H9 (cell line): ENCODE results near the gene STX8. TPM values are rescaled to one million over a fixed set of nuclear protein-coding genes. Genes with fewer than 3 reads are reported as not detected.

ENCODE experiments used
- DNase-seq: peaks from one replicate; pipeline ENCODE4 v3.0.0-alpha.2; 2017
- H2AFZ ChIP-seq: one replicate; pipeline ENCODE4 v1.6.1; 2013; ENCODE audit warnings: mild to moderate bottlenecking, low read length, control low read depth, moderate library complexity
- H2AK5ac ChIP-seq: 2 replicates; pipeline ENCODE4 v1.6.1; 2013; ENCODE audit warnings: low read length, control low read depth, mixed read lengths; ENCODE audit not compliant: insufficient read length
- H2BK120ac ChIP-seq: one replicate; pipeline ENCODE4 v1.6.1; 2013; ENCODE audit warnings: low read depth, mild to moderate bottlenecking, low read length, control low read depth, inconsistent platforms; ENCODE audit not compliant: poor library complexity, severe bottlenecking
- H2BK12ac ChIP-seq: 2 replicates; pipeline ENCODE4 v1.6.1; 2013; ENCODE audit warnings: low read length, control low read depth, mixed read lengths, low read depth; ENCODE audit not compliant: insufficient read length
- H2BK15ac ChIP-seq: 2 replicates; pipeline ENCODE4 v1.6.1; 2013; ENCODE audit warnings: low read depth, low read length, control low read depth
- H2BK20ac ChIP-seq: one replicate; pipeline ENCODE4 v1.6.1; 2013; ENCODE audit warnings: low read depth, mild to moderate bottlenecking, low read length, control low read depth, inconsistent platforms; ENCODE audit not compliant: poor library complexity, severe bottlenecking
- H2BK5ac ChIP-seq: 2 replicates; pipeline ENCODE4 v1.6.1; 2013; ENCODE audit warnings: low read length, control low read depth, mixed read lengths; ENCODE audit not compliant: insufficient read length
- H3K14ac ChIP-seq: 2 replicates; pipeline ENCODE4 v1.6.1; 2013; ENCODE audit warnings: low read length, control low read depth; ENCODE audit not compliant: insufficient read depth
- H3K18ac ChIP-seq: 2 replicates; pipeline ENCODE4 v1.6.1; 2013; ENCODE audit warnings: low read depth, mild to moderate bottlenecking, mixed read lengths, low read length, control low read depth; ENCODE audit not compliant: insufficient read length
- H3K23ac ChIP-seq: 2 replicates; pipeline ENCODE4 v1.6.1; 2013; ENCODE audit warnings: low read length, control low read depth, mixed read lengths, low read depth; ENCODE audit not compliant: insufficient read length
- H3K23me2 ChIP-seq: 2 replicates; pipeline ENCODE4 v1.6.1; 2013; ENCODE audit warnings: low read depth, mild to moderate bottlenecking, mixed read lengths, low read length, control low read depth; ENCODE audit not compliant: insufficient read length, poor library complexity, severe bottlenecking
- H3K27ac ChIP-seq: 2 replicates; pipeline ENCODE4 v1.5.1; 2013; ENCODE audit warnings: low read length, control low read depth, mixed read lengths, low read depth; ENCODE audit not compliant: insufficient read length
- H3K27me3 ChIP-seq: 2 replicates; pipeline ENCODE4 v1.6.1; 2013; ENCODE audit warnings: low read length, control low read depth, inconsistent platforms; ENCODE audit not compliant: insufficient read depth
- H3K4ac ChIP-seq: 2 replicates; pipeline ENCODE4 v1.6.1; 2013; ENCODE audit warnings: low read depth, mild to moderate bottlenecking, control low read depth, inconsistent platforms, low read length, moderate library complexity
- H3K4me1 ChIP-seq: 2 replicates; pipeline ENCODE4 v1.6.1; 2013; ENCODE audit warnings: low read length, control low read depth, inconsistent platforms; ENCODE audit not compliant: insufficient read depth
- H3K4me2 ChIP-seq: 2 replicates; pipeline ENCODE4 v1.6.1; 2013; ENCODE audit warnings: low read length, control low read depth, mixed read lengths; ENCODE audit not compliant: insufficient read length, insufficient read depth
- H3K56ac ChIP-seq: 2 replicates; pipeline ENCODE4 v1.6.1; 2013; ENCODE audit warnings: low read depth, mild to moderate bottlenecking, mixed read lengths, low read length, control low read depth; ENCODE audit not compliant: insufficient read length
- H3K79me1 ChIP-seq: 2 replicates; pipeline ENCODE4 v1.6.1; 2013; ENCODE audit warnings: low read depth, mild to moderate bottlenecking, moderate library complexity, low read length, control low read depth, inconsistent platforms; ENCODE audit not compliant: insufficient read depth, poor library complexity, severe bottlenecking
- H3K79me2 ChIP-seq: 2 replicates; pipeline ENCODE4 v1.6.1; 2013; ENCODE audit warnings: low read length, control low read depth, inconsistent platforms; ENCODE audit not compliant: insufficient read depth
- H3K9ac ChIP-seq: 2 replicates; pipeline ENCODE4 v1.6.1; 2013; ENCODE audit warnings: low read length, control low read depth, mixed read lengths; ENCODE audit not compliant: insufficient read length; ENCODE audit errors: extremely low read depth
- H3K9me3 ChIP-seq: one replicate; pipeline ENCODE4 v1.6.1; 2013; ENCODE audit warnings: low read depth, low read length, inconsistent platforms; ENCODE audit not compliant: control insufficient read depth
- H3T11ph ChIP-seq: one replicate; pipeline ENCODE4 v1.6.1; 2013; ENCODE audit warnings: mild to moderate bottlenecking, low read length, control low read depth, inconsistent platforms
- H4K20me1 ChIP-seq: one replicate; pipeline ENCODE4 v1.6.1; 2013; ENCODE audit not compliant: control insufficient read depth, insufficient read length, insufficient read depth
- H4K5ac ChIP-seq: 2 replicates; pipeline ENCODE4 v1.6.1; 2013; ENCODE audit warnings: low read depth, mild to moderate bottlenecking, mixed read lengths, low read length, control low read depth; ENCODE audit not compliant: insufficient read length
- H4K8ac ChIP-seq: replicated peaks from 2 replicates; pipeline ENCODE4 v1.6.1; 2013; ENCODE audit warnings: low read length, control low read depth, mixed read lengths, low read depth; ENCODE audit not compliant: insufficient read length
- H4K91ac ChIP-seq: 2 replicates; pipeline ENCODE4 v1.6.1; 2013; ENCODE audit warnings: low read depth, mild to moderate bottlenecking, moderate library complexity, mixed read lengths, low read length, control low read depth; ENCODE audit not compliant: insufficient read length
- H3K27ac Mint-ChIP-seq, 3 experiments: 2 replicates in 2 of 3; 3 replicates in 1 of 3; pipeline ENCODE4 v1.8.0; 2020 to 2021; ENCODE audit warnings: mixed read lengths in 3 of 3, mild to moderate bottlenecking in 1 of 3, moderate library complexity in 1 of 3
- H3K27me3 Mint-ChIP-seq: 2 replicates; pipeline ENCODE4 v1.8.0; 2021; ENCODE audit warnings: low read depth, mild to moderate bottlenecking, moderate library complexity, mixed read lengths
- H3K36me3 Mint-ChIP-seq, 3 experiments: 2 replicates in 2 of 3; 3 replicates in 1 of 3; pipeline ENCODE4 v1.8.0; 2020 to 2021; ENCODE audit warnings: low read depth in 3 of 3, mixed read lengths in 3 of 3; ENCODE audit not compliant: insufficient read depth in 1 of 3
- H3K4me1 Mint-ChIP-seq, 2 experiments: 2 replicates each; pipeline ENCODE4 v1.8.0; 2020; ENCODE audit warnings: mixed read lengths in 2 of 2
- H3K4me3 Mint-ChIP-seq, 2 experiments: 2 replicates in 1 of 2; 3 replicates in 1 of 2; pipeline ENCODE4 v1.8.0; 2020 to 2021; ENCODE audit warnings: mild to moderate bottlenecking in 2 of 2, mixed read lengths in 2 of 2, moderate library complexity in 1 of 2
- H3K9me3 Mint-ChIP-seq, 2 experiments: 2 replicates in 1 of 2; 3 replicates in 1 of 2; pipeline ENCODE4 v1.8.0; 2020; ENCODE audit warnings: mild to moderate bottlenecking in 2 of 2, mixed read lengths in 2 of 2, moderate library complexity in 1 of 2
- CTCF ChIP-seq: fragments of 200-600 bp; sonication (generic); conservative IDR thresholded peaks from 3 replicates; pipeline ENCODE4 v1.8.0; 2021; ENCODE audit warnings: antibody characterized with exemption, mild to moderate bottlenecking
- WGBS: extraction: QIAGEN DNeasy Blood & Tissue Kit; methylation state at CpG from one replicate; pipeline ENCODE4 v1.1.7; 2013; ENCODE audit warnings: missing lambda C conversion rate, low lambda C conversion rate, mixed read lengths; ENCODE audit not compliant: insufficient read length; ENCODE audit errors: extremely low coverage; 5-methylcytosine and 5-hydroxymethylcytosine counted together
- total RNA-seq: library from RNA; stranded (reverse); gene quantifications from 2 replicates; pipeline ENCODE4 v1.2.1, GENCODE V29; 2021

The STX8 gene
- total RNA-seq, 1 experiment from 2014 or later = 55.1 TPM

GRCh38 chr17:9206410-9206703 is 369.3 kb downstream of the STX8 start:
- Mint-ChIP-seq H3K36me3 (no peaks in the 10 kb centered on the region), H3K27me3 (peaks cover 6% of the 10 kb centered on the region), H3K27ac (peak overlapping the region in 1 of 3 experiments; percentile 22; a peak in 1 of 7 replicates), H3K9me3 (peaks cover 0 to 5% of the 10 kb centered on the region in 2 experiments; a peak in 1 of 5 replicates), H3K4me3 (no peak overlapping the region), H3K4me1 (peaks cover 10 to 18% of the 10 kb centered on the region in 2 experiments)
- Histone ChIP-seq H3K4me1 (no peaks in the 10 kb centered on the region), H3K14ac (no peak overlapping the region), H3K79me1 (no peaks in the 10 kb centered on the region), H3K18ac (no peak overlapping the region), H3K9ac (no peak overlapping the region), H3K23me2 (no peaks in the 10 kb centered on the region), H2BK120ac (no peak overlapping the region), H2AK5ac (no peak overlapping the region), H3K56ac (no peak overlapping the region), H3K27me3 (no peaks in the 10 kb centered on the region), H2BK20ac (no peak overlapping the region), H2BK12ac (no peak overlapping the region), H4K20me1 (no peaks in the 10 kb centered on the region), H4K91ac (no peak overlapping the region), H3K27ac (no peak overlapping the region), H3K79me2 (no peaks in the 10 kb centered on the region), H2BK5ac (no peak overlapping the region), H3K4ac (no peak overlapping the region), H4K8ac (no peak overlapping the region), H3K23ac (no peak overlapping the region), H3K4me2 (no peak overlapping the region), H4K5ac (no peak overlapping the region), H3K9me3 (no peaks in the 10 kb centered on the region), H2BK15ac (no peak overlapping the region), H2AFZ (no peak overlapping the region), H3T11ph (no peak overlapping the region)
- no CpG with 5 or more reads among the region's 8 CpGs for WGBS
- no peak for DNase-seq
- TF ChIP-seq CTCF = no peak
